ENCODE measurements around the gene CYP11A1. TPM values are rescaled to one million over a fixed set of nuclear protein-coding genes. Genes with fewer than 3 reads are reported as not detected.
A peak's percentile ranks its signal among the peaks of the same experiment; 100 is the strongest.

Gene CYP11A1
- total RNA-seq, 1 donor from 2014 or later: 0.82 TPM

DNA sequence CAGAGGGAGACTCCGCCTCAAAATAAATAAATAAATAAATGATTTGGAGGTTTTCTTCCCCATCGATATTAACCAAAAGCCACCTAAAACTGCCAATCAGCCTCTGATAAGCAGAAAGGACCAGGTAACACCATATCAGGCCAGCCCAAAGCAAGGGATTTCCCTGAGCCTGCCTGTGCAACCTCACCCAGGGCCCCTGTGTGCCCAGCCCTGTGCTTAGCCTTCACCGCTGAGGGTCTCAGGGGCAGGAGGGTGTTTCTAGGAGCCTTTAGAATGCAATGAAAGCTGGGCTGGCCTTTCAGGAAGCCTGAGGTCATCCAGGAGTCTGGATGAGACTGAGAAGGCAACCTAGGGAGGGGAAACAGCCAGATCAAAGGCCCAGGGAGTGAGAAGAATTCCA lies 35.4 kb downstream of the CYP11A1 start:
- H3K9me3 Mint-ChIP-seq (ENCODE audit: unreplicated experiment): no peaks in the 10 kb centered on the region
- peaks cover 34% of the 10 kb centered on the region for H3K4me1 Mint-ChIP-seq (ENCODE audit: unreplicated experiment)
- DNase-seq (ENCODE audit: low spot score): no peak
- H3K27ac Mint-ChIP-seq (ENCODE audit: unreplicated experiment): no peak overlapping the region
- H3K36me3 Mint-ChIP-seq (ENCODE audit: low read depth, unreplicated experiment): peaks cover 5% of the 10 kb centered on the region
- H3K4me3 Mint-ChIP-seq (ENCODE audit: unreplicated experiment): no peak overlapping the region
- peaks cover 18% of the 10 kb centered on the region for H3K27me3 Mint-ChIP-seq (ENCODE audit: unreplicated experiment)
- TF ChIP-seq, protein P1, sequence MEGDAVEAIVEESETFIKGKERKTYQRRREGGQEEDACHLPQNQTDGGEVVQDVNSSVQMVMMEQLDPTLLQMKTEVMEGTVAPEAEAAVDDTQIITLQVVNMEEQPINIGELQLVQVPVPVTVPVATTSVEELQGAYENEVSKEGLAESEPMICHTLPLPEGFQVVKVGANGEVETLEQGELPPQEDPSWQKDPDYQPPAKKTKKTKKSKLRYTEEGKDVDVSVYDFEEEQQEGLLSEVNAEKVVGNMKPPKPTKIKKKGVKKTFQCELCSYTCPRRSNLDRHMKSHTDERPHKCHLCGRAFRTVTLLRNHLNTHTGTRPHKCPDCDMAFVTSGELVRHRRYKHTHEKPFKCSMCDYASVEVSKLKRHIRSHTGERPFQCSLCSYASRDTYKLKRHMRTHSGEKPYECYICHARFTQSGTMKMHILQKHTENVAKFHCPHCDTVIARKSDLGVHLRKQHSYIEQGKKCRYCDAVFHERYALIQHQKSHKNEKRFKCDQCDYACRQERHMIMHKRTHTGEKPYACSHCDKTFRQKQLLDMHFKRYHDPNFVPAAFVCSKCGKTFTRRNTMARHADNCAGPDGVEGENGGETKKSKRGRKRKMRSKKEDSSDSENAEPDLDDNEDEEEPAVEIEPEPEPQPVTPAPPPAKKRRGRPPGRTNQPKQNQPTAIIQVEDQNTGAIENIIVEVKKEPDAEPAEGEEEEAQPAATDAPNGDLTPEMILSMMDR (IDR thresholded peaks at IDR 0.05; ENCODE audit: unreplicated experiment): no peak

- Mint-ChIP-seq H3K36me3 (ENCODE audit: low read depth, unreplicated experiment) (peaks cover 5% of the 10 kb centered on the region), H3K27me3 (ENCODE audit: unreplicated experiment) (peaks cover 13% of the 10 kb centered on the region), H3K4me3 (ENCODE audit: unreplicated experiment) (no peak overlapping the region), H3K4me1 (ENCODE audit: unreplicated experiment) (peaks cover 36% of the 10 kb centered on the region), H3K27ac (ENCODE audit: unreplicated experiment) (no peak overlapping the region), H3K9me3 (ENCODE audit: unreplicated experiment) (no peaks in the 10 kb centered on the region)
- DNase-seq (ENCODE audit: low spot score): no peak
- TF ChIP-seq, protein P1 (IDR thresholded peaks at IDR 0.05; ENCODE audit: unreplicated experiment): no peak
These were observed 36.5 kb downstream of the CYP11A1 start for GRCh38 chr15:74330861-74331408.

- H3K9me3 Mint-ChIP-seq (ENCODE audit: unreplicated experiment): no peaks in the 10 kb centered on the region
- no peak for DNase-seq (ENCODE audit: low spot score)
- no peak overlapping the region for H3K27ac Mint-ChIP-seq (ENCODE audit: unreplicated experiment)
- no peaks in the 10 kb centered on the region for H3K36me3 Mint-ChIP-seq (ENCODE audit: low read depth, unreplicated experiment)
- peak overlapping the region; percentile 65 for H3K4me3 Mint-ChIP-seq (ENCODE audit: unreplicated experiment)
- H3K4me1 Mint-ChIP-seq (ENCODE audit: unreplicated experiment): peaks cover 44% of the 10 kb centered on the region
- peaks cover 10% of the 10 kb centered on the region for H3K27me3 Mint-ChIP-seq (ENCODE audit: unreplicated experiment)
- TF ChIP-seq, protein P1 (IDR thresholded peaks at IDR 0.05; ENCODE audit: unreplicated experiment): no peak
These were observed 39.0 kb downstream of the CYP11A1 start for GRCh38 chr15:74328331-74329056.

- no peaks in the 10 kb centered on the region for H3K36me3 Mint-ChIP-seq (ENCODE audit: low read depth, unreplicated experiment)
- no peak overlapping the region for H3K4me3 Mint-ChIP-seq (ENCODE audit: unreplicated experiment)
- peaks cover 12% of the 10 kb centered on the region for H3K27me3 Mint-ChIP-seq (ENCODE audit: unreplicated experiment)
- no peaks in the 10 kb centered on the region for H3K9me3 Mint-ChIP-seq (ENCODE audit: unreplicated experiment)
- TF ChIP-seq, protein P1 (IDR thresholded peaks at IDR 0.05; ENCODE audit: unreplicated experiment): no peak
- peak overlapping the region; percentile 7 for H3K27ac Mint-ChIP-seq (ENCODE audit: unreplicated experiment)
- DNase-seq (ENCODE audit: low spot score): no peak
- peaks cover 48% of the 10 kb centered on the region for H3K4me1 Mint-ChIP-seq (ENCODE audit: unreplicated experiment)
These were observed 39.7 kb downstream of the CYP11A1 start for GRCh38 chr15:74327756-74328155.

DNA sequence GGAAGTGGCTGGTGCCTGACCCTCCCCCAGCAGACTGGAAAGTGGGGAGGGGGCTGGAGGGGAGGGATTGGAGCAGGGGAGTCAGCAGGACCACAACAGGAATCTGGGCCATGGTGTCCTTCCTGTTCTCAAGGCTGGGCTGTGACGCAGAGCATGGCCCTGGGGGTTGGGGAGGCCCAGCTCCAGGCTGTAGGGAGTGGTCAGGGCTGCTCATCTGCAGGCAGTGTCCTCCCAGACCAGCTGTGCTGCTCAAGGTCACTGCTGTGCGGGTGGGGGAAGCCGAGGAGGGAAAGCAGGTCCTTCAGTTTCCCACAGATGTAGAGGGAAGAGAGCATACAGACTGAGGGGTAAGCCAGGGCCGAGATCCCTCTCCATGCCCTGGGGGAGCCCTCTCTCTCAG lies 40.7 kb downstream of the CYP11A1 start:
- Mint-ChIP-seq H3K27me3 (ENCODE audit: unreplicated experiment) (peaks cover 12% of the 10 kb centered on the region), H3K36me3 (ENCODE audit: low read depth, unreplicated experiment) (no peaks in the 10 kb centered on the region), H3K4me3 (ENCODE audit: unreplicated experiment) (no peak overlapping the region), H3K9me3 (ENCODE audit: unreplicated experiment) (no peaks in the 10 kb centered on the region), H3K4me1 (ENCODE audit: unreplicated experiment) (peaks cover 45% of the 10 kb centered on the region), H3K27ac (ENCODE audit: unreplicated experiment) (peak overlapping the region; percentile 74)
- DNase-seq (ENCODE audit: low spot score): peak; percentile 46
- TF ChIP-seq, protein P1 (IDR thresholded peaks at IDR 0.05; ENCODE audit: unreplicated experiment): no peak
